NCI-H146 treated with DMSO at 0.1 percent for 48 hours (cell line): Measurements from ENCODE around the gene TSPOAP1.

Experiments
- DNase-seq: peaks from one replicate; lab custom pipeline; 2025; ENCODE audit not compliant: unreplicated experiment; lab: John Stamatoyannopoulos, UW

The TSPOAP1 gene

GRCh38 chr17:58317421-58318064 is 11.1 kb downstream of the TSPOAP1 start:
- no peak for DNase-seq

- DNase-seq, result no peak
These were observed 12.2 kb downstream of the TSPOAP1 start for GRCh38 chr17:58316260-58316960.

- no peak for DNase-seq
These were observed 12.8 kb downstream of the TSPOAP1 start for GRCh38 chr17:58315750-58316149.

- DNase-seq, result no peak
These were observed 13.3 kb downstream of the TSPOAP1 start for GRCh38 chr17:58315281-58315711.

GRCh38 chr17:58314706-58315015 is 13.9 kb downstream of the TSPOAP1 start:
- DNase-seq, result no peak

DNA sequence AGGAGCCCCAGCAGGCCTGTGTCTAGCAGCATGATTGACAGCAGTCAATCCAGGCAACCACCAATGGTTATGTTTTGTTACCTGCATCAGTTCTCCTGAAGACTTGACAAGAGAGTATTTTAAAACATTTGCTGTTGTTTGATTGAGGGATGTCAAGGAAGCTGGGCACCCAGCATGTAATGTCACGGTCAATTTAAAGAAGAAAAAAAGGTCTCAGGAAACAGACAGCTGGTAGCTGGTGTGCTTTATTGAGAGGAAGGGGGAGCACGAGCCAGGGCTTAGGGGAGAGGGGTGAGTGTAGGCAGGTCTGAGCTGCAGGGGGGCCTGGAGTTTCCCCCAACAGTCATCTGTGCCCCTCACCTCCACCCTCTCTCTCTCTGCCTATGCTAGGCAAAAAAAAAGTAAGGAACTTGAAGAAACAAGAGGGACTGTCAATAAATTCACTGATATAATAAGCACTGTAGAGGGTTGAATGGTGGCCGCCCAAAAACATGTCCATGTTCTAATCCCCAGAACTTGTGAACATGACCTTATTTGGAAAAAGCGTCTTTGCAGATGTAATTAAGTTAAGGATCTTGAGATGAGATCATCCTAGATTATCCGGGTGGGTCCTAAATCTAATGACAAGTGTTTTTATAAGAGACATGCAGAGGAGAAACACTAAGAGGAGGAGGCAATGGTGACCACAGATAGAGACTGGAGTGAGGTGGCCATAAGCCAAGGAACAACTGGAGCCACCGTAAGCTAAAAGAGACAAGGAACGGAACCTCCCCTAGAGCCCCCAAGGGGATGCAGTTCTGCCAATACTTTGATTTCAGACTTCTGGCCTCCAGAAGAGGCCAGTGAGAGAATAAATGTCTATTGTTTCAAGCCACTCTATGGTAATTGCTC is 14.5 kb downstream of the TSPOAP1 start:
- DNase-seq, result no peak

- DNase-seq, result no peak
These were observed 15.8 kb downstream of the TSPOAP1 start for GRCh38 chr17:58312829-58313228.

DNA sequence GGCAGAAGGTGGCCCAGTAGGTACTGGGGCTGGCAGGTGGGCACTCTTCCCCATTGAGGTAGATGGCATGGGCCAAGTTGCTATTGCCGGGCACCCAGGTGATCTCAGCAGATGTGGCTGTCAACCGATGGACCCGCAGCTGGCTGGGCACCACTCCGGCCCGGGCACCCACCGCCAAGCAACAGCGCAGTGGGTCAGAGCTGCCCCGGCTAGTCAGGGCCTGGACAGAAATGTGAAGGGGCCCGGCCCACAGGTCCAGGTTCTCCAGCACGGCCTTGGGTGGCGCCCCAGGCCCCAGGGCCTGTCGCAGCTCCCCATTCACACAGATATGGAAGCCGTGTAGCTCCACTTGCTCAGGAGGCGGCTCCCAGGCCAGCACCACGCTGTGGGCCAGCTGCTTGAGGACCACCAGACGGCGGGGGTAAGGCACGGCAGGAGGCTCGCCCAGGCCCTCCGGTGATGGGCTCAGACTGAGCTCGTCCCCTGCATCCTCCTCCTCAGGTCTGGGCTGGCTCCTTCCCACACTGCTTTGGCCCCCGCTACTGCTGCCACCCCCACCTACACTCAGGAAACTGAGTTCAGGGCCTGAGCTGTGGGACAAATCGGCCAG is 16.5 kb downstream of the TSPOAP1 start:
- no peak for DNase-seq

GRCh38 chr17:58311429-58311894 is 17.1 kb downstream of the TSPOAP1 start:
- DNase-seq, result no peak

- DNase-seq, result no peak
These were observed 17.8 kb downstream of the TSPOAP1 start for GRCh38 chr17:58310511-58311428.

GRCh38 chr17:58309918-58310259 is 18.7 kb downstream of the TSPOAP1 start:
- no peak for DNase-seq

DNA sequence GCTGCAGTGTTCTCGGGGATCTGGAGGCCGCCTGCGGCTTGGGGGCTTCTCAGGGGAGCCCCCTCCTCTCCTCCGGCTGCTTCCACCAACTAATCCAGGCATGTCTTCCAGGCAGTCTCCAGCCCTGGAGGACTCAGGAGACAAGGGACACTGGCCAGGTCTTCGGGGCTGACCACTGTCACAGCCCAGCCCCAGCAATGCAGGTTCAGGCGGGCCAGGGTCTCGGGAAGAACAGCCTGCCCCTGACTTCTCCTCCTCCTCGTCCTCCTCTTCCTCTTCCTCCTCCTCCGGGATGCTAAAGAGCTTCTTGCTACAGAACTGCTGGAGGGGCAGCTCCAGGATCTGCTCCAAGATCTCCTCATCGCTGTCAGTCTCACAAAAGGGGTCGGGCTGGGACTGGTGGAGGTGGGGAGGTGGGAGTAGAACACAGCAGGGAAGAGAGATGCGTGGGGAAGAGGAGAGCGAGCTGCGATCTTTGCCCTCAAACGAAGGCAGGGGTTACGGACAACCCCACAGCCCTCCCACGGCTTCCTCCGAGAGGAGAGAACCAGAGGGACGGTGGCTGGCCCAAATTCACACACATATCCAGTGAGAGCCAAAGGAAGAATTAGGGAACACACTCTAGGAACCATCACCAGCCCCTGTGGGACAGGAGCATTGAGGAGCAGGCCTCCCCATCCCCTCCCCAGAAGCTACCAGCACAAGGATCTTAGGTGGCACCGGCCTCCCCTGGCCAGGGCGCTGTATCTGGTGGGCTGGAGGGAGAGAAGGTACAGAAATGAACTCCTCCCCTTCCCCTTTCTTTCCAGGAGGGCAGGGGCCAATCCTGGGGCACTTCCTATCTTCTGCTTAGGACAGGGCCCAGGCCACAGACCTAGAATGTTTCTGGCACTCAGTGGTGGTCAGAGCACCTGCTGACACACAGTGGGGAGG is 19.3 kb downstream of the TSPOAP1 start:
- no peak for DNase-seq

- no peak for DNase-seq
These were observed 20.2 kb downstream of the TSPOAP1 start for GRCh38 chr17:58308173-58308984.

DNA sequence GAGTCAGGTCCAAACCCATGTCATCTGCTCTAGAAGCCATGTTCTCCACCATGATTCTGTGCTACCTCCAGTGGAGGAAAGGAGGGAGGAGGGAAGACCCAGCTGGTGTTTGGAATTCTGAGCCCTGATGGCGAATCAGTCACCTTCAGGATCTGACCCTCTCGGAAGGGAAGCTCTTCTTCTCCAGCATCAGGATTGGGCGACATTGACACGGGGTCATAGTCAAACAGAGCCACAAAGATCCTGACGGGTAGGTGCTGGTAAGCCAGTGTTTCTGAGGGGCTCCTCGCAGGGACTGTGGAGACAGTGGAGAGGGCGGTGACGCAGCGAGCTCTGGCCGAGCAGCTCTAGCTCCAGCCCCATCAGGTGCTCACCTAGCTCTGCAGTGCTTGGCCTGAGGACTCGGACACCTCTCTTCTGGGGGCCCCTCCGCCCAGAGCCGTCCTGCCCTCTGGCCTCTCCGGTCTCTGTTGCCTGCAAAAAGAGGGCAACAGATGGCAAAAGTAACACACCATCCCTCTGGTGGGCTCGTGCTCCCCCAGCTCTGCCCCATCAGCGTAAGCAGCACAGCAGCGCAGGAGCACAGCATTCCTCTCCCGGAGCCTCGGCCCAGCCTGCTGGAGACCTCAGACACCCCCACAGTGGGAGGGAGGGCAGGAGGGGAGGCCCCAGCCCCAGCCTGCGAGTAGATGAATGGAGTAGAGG is 21.0 kb downstream of the TSPOAP1 start:
- no peak for DNase-seq

DNA sequence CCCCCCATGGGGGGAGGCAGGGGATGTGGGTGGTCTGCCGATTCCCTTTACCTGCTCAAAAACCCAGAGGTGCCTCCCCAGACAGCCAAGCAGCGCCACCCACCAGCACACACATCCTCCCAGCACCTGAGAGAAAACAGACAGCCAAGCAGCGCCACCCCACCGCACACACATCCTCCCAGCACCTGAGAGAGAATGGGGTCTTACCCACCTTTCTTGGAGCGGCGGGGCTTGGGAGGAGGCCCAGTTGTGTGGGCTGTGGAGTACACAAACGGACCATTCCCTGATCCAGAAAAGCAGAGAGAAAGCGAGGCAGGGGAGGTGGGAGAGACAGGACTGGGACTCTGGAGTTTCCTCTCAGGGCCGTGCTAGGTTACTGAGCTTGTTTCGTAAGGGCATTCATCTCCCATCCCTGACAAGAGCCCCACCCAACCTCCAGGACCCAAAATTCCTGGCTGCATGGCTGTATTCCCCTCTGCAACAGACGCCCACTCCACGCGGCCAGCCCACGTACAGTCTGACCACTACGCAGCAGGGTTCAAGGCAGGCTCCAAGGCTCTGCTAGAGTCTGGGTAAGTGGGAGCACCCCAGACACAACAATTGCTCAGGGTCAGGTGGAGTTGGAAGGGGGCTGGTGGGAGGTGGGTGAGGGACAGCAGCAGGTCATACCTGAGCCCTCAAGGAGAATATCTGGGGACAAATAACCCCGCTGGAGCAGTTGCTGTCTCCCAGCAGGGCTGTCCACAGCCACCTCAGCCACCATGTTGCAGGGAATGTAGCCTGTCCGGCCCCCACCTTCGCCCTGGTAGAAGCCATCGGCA is 22.3 kb downstream of the TSPOAP1 start:
- no peak for DNase-seq

- DNase-seq, result no peak
These were observed 23.0 kb downstream of the TSPOAP1 start for GRCh38 chr17:58305626-58306025.
